ENCODE data around the gene MS4A2.
"Not testable (repeated sequence)": the region's sequence is repeated elsewhere in the genome, so short reads cannot be mapped to it uniquely, and the experiment has no call there.

MS4A2 gene

DNA sequence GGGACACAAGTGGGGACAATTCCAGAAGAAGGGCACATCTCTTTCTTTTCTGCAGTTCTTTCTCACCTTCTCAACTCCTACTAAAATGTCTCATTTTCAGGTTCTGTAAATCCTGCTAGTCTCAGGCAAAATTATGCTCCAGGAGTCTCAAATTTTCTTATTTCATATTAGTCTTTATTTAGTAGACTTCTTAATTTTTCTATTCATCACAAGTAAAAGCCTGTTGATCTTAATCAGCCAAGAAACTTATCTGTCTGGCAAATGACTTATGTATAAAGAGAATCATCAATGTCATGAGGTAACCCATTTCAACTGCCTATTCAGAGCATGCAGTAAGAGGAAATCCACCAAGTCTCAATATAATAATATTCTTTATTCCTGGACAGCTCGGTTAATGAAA, at the start of gene MS4A2:
MS4A2 (plus strand) TSS at position 301 of the 400 bp plus-strand sequence. CDS start 102 bp downstream, outside the sequence.
- no peak for DNase-seq

- no peak for DNase-seq
Observed at GRCh38 chr11:60040109-60040508, 48.4 kb upstream of the MS4A2 start, which contains the start of gene OOSP2. Gene OOSP2 (plus strand): TSS chr11:60040409. CDS start chr11:60040460, 51 bp downstream.

DNA sequence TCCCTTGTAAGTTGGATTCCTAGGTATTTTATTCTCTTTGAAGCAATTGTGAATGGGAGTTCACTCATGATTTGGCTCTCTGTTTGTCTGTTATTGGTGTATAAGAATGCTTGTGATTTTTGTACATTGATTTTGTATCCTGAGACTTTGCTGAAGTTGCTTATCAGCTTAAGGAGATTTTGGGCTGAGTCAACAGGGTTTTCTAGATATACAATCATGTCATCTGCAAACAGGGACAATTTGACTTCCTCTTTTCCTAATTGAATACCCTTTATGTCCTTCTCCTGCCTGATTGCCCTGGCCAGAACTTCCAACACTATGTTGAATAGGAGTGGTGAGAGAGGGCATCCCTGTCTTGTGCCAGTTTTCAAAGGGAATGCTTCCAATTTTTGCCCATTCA, 38.0 kb upstream of the MS4A2 start:
- DNase-seq = not testable (repeated sequence)

DNA sequence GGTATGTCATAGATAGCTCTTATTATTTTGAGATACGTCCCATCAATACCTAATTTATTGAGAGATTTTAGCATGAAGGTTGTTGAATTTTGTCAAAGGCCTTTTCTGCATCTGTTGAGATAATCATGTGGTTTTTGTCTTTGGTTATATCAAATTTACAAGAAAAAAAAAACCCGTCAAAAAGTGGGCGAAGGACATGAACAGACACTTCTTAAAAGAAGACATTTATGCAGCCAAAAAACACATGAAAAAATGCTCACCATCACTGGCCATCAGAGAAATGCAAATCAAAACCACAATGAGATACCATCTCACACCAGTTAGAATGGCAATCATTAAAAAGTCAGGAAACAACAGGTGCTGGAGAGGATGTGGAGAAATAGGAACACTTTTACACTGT, 37.6 kb upstream of the MS4A2 start:
- DNase-seq = not testable (repeated sequence)

DNA sequence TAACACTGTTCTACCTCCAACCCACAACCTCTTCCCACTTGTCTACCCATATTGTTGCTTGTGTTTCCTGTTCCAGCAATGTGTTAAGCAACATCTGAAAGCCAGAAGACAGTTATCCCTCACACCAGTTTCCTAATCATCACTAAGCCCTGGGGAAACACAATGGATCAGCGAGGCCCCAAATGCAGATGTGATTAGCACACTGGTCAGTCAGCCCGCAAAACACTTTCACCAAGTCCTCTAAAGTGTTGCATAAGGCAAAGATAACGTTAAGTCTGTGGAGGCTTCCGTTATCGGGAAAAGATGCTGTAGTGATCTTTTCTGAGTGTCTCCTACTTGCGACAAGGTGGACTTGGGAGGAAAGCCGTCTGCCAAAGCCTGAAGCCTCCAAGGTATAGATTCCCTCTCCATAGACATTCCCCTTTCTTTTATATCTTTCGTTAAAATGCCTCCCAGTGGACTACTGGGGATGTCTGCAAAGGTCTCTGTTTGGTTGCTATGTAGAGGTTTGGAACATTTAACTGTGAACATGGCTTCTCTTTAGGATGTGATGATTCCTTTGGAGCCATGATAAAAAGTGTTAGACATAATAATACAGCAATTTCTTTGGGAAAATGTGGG, 32.0 kb upstream of the MS4A2 start, which contains the start of gene MS4A3:
MS4A3 (plus strand) TSS at position 317 of the 621 bp plus-strand sequence. CDS start 4,496 bp downstream, outside the sequence.
- DNase-seq = peak; percentile 99

- DNase-seq = no peak
Observed at GRCh38 chr11:60059052-60059451, 29.4 kb upstream of the MS4A2 start.

- DNase-seq = peak; percentile 42
Observed at GRCh38 chr11:60059521-60060240, 28.8 kb upstream of the MS4A2 start.

DNA sequence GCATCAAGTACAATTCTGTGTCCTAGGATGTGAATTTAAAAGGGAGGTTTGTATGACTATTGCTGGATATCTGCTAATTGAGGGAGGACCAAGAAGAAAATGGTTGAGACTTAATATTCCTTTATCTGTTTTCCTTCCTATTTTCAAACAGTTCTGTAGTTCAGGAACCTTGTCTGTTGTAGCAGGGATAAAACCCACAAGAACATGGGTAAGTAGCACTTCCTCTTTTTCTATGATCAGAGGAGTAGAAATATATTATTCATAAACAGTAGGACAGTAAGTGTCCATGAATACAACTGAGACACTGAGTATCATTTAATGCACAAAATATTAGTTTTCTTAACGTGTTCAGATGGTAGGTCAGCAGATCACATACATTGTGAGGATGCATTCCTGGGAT, 24.4 kb upstream of the MS4A2 start:
- peak; percentile 85 for DNase-seq

DNA sequence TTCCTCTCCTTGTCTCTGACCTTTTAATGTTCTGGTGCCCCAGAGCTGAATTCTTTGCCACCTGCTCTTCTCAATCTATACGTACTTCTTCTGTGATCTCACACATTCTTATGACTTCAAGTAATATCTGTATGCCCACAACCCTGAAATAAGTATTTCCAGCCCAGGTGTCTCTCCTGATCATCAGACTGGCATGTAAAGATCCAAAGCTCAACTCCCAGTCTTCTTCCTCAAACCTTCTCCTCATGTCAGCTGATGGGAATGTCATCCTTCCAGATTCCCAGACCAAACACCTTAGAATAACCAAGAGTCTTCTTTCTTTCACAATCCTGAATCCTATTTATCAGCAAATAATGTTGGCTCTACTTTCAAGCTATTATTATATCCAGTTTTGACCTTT, 22.7 kb upstream of the MS4A2 start:
- no peak for DNase-seq

DNA sequence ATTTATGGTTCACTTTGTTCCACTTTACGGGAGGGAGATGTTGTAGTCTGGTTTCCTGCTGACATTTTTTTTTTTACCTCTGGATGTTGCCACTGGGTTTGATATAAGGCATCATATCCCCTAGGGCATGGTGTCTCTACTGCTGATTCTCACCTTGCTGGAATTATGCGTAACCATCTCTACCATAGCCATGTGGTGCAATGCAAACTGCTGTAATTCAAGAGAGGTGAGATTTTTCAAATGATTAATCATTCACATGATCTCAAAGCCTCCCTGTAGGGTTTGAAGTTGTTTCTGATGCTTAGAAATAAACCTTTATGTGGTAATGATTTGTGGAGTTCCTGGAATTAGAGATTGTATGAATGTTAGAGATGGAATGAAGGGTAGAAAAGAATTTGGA, 19.0 kb upstream of the MS4A2 start:
- DNase-seq = no peak

- DNase-seq = not testable (repeated sequence)
Observed at GRCh38 chr11:60071644-60072043, 16.8 kb upstream of the MS4A2 start.

DNA sequence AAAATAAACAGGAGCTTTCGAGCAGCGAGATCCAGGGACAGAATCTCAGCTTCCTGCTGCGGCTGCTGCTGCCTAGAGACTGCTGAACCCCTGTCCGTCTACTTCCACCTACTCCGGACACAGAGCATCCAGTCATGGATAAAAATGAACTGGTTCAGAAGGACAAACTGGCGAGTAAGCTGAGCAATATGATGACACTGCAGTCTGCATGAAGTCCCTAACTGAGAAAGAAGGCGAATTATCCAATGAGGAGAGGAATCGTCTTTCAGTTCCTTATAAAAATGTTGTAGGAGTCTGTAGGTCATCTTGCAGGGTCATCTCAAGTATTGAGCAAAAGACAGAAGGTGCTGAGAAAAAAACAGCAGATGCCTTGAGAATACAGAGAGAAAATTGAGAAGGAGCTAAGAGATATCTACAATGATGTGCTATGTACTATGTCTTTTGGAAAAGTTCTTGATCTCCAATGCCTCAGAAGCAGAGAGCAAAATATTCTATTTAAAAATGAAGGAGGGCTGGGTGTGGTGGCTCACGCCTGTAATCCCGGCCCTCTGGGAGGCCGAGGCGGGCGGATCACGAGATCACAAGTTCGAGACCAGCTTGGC, 11.1 kb upstream of the MS4A2 start:
- DNase-seq = peak; percentile 77

GRCh38 chr11:60077981-60078380, 10.5 kb upstream of the MS4A2 start:
- DNase-seq = peak; percentile 85

DNA sequence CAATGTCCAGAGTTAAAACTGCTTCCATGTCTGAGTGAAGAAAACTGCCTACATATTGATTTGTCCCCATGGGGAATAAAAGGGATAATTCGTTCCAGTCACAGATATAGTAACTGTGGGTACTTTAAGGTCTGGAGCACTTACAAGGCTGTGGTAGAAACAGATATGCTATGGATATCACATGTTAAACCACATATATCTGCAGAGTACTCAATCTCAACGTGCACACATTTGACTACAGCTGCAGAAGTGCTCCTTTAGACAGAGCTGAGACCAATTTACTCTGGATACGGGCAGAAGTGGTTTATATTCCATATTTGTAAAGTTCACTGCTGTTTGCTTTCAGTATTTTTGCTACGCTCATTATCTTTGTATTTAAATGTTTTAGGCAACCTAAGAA, 9.7 kb upstream of the MS4A2 start:
- DNase-seq = no peak

DNA sequence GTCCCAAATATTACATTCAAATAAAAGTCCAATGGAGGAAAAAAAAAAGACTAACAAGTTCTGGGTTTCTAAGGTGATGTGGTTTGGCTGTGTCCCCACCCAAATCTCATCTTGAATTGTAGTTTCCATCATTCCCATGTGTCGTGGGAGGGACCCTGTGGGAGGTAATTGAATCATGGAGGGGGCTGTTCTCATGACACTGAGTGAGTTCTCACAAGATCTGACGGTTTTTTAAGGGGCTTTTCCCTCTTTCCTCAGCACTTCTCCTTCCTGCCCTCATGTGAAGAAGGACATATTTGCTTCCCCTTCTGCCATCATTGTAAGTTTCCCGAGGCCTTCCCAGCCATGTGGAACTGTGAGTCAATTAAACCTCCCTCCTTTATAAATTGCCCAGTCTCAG, 7.9 kb upstream of the MS4A2 start:
- DNase-seq = no peak

GRCh38 chr11:60084631-60085273, 3.7 kb upstream of the MS4A2 start:
- DNase-seq = no peak

GRCh38 chr11:60085909-60086308, 2.6 kb upstream of the MS4A2 start:
- DNase-seq = no peak

DNA sequence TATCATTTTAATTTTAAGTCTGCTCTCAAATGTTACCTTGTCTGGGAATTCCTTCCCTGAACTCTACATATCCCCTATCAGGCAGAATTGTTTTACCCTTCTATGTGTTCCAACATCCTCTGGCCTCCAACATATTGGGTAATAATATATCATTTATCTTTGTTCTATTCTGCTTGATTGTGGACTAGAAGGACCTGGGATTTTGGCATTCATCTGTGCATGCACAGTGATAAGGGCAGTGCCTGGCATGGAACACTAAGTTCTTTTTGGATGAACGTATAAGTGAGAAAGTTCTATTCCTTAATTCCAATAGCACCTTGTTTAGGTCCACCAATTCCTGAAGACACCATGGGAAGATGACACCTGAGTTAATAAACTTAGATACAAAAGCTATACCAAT, 1.2 kb upstream of the MS4A2 start:
- no peak for DNase-seq

DNA sequence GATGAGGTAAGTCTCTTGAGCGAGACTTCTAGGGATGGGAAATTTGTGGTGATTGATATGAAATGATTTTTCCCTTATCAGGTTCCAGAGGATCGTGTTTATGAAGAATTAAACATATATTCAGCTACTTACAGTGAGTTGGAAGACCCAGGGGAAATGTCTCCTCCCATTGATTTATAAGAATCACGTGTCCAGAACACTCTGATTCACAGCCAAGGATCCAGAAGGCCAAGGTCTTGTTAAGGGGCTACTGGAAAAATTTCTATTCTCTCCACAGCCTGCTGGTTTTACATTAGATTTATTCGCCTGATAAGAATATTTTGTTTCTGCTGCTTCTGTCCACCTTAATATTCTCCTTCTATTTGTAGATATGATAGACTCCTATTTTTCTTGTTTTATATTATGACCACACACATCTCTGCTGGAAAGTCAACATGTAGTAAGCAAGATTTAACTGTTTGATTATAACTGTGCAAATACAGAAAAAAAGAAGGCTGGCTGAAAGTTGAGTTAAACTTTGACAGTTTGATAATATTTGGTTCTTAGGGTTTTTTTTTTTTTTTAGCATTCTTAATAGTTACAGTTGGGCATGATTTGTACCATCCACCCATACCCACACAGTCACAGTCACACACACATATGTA, 7.1 kb downstream of the MS4A2 start:
- DNase-seq = no peak

DNA sequence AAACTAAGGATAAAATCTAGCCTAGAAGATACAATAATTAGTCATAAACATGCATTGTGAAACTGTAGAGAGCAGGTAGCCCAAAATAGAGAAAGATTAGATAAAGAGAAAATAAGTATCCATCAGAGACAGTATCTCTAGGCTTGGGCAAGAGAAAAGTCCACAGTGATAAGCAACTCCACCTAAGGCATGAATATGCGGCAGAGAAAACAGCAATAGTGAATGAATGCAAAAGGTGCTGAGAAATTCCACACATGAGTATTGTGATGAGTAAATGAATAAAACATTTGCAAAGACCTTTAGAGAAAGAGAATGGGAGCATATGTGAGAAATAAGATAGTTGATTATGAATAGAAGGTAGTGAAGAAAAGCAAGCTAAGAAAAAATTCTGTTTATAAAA, 8.7 kb downstream of the MS4A2 start:
- DNase-seq = no peak

DNA sequence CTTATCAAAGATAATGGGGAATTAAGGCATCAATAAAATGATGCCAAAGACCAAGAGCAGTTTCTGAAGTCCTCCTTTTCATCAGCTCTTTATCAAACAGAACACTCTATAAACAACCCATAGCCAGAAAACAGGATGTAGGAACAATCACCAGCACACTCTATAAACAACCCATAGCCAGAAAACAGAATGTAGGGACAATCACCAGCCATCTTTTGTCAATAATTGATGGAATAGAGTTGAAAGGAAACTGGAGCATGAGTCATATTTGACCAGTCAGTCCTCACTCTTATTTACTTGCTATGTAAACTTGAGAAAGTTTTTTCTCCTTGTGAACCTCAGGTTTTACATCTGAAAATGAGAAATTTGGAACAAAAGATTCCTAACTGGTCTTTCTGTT, 10.0 kb downstream of the MS4A2 start:
- DNase-seq = no peak

DNA sequence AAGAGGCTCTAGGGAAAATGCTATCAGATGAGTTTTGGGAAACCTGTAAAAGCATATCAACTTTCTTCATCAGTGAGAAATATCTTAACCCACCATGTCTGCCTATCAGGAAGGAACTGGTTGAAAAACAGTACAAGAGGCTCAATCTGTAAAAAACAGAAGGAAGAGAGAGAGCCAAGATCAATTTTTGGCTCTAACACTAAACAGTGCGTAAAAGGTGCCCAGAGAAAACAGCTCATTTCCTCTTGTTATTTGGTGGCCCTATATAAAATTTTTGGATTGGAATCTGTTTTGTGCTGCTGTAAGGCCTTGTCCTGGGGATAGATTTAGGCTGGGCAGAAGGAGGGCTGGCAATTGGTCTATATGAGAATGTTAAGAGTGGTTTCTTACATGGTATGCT, 12.1 kb downstream of the MS4A2 start:
- no peak for DNase-seq

GRCh38 chr11:60101368-60101767, 12.9 kb downstream of the MS4A2 start:
- DNase-seq = not testable (repeated sequence)

Measured in MV-4-11 (cell line).